H1 (cell line): ENCODE results near the gene PSMD6. TPM values are rescaled to one million over a fixed set of nuclear protein-coding genes. Genes with fewer than 3 reads are reported as not detected.

ENCODE experiments used
- CTCF ChIA-PET: fragments of 300-600 bp; sonication (Branson Sonifier 250); formaldehyde crosslinking; loops from one replicate; lab custom pipeline; 2021; ENCODE audit not compliant: partially characterized antibody; lab: Charles Lee
- POLR2A ChIA-PET: fragments of 300-600 bp; sonication (Branson Sonifier 250); formaldehyde crosslinking; loops from one replicate; lab custom pipeline; 2021; ENCODE audit warnings: inconsistent platforms; ENCODE audit not compliant: partially characterized antibody; lab: Charles Lee
- DNase-seq, 2 experiments: peaks; one replicate each; pipeline versions ENCODE4 v3.0.0 to v3.0.0-alpha.2; 2010 to 2022; ENCODE audit warnings: low spot score in 2 of 2, low read depth in 1 of 2, mixed read lengths in 1 of 2
- FAIRE-seq: peaks from 2 replicates; lab custom pipeline; 2011; peaks lifted over from hg19 to GRCh38; lab: Jason Lieb, UNC
- H2AFZ ChIP-seq: 2 replicates; pipeline ENCODE4 v1.8.1; 2012; ENCODE audit warnings: low read length, inconsistent platforms
- H2AK5ac ChIP-seq: 2 replicates; pipeline ENCODE4 v1.6.1; 2013; ENCODE audit warnings: low read depth, low read length
- H2BK120ac ChIP-seq: replicated peaks from 2 replicates; pipeline ENCODE3; 2013; ENCODE audit warnings: low read depth, low read length, inconsistent platforms
- H2BK12ac ChIP-seq: 2 replicates; pipeline ENCODE4 v1.6.1; 2013; ENCODE audit warnings: low read depth, low read length
- H2BK15ac ChIP-seq: 2 replicates; pipeline ENCODE4 v1.6.1; 2013; ENCODE audit warnings: low read length
- H2BK20ac ChIP-seq: 2 replicates; pipeline ENCODE4 v1.6.1; 2013; ENCODE audit warnings: low read length
- H2BK5ac ChIP-seq: 2 replicates; pipeline ENCODE4 v1.6.1; 2013; ENCODE audit warnings: low read depth, low read length
- H3K14ac ChIP-seq: 2 replicates; pipeline ENCODE4 v1.6.1; 2013; ENCODE audit warnings: inconsistent platforms; ENCODE audit not compliant: insufficient read length
- H3K18ac ChIP-seq: 2 replicates; pipeline ENCODE4 v1.6.1; 2013; ENCODE audit warnings: low read length; ENCODE audit errors: extremely low read depth
- H3K23ac ChIP-seq: 2 replicates; pipeline ENCODE4 v1.6.1; 2013; ENCODE audit warnings: inconsistent platforms; ENCODE audit not compliant: insufficient read length
- H3K23me2 ChIP-seq: 2 replicates; pipeline ENCODE4 v1.6.1; 2013; ENCODE audit warnings: low read depth, low read length
- H3K27ac ChIP-seq: 2 replicates; pipeline ENCODE4 v1.6.1; 2011; ENCODE audit warnings: low read depth, low read length, inconsistent platforms
- H3K27me3 ChIP-seq, 4 experiments: replicated peaks in 1 of 4; 1 replicate in 1 of 4; 2 replicates in 3 of 4; pipeline versions ENCODE4 v1.6.1 to v1.8.1; 2011 to 2013; ENCODE audit warnings: low read length in 3 of 4, mild to moderate bottlenecking in 3 of 4, inconsistent platforms in 2 of 4, mixed read lengths in 2 of 4, moderate library complexity in 1 of 4; ENCODE audit not compliant: control insufficient read depth in 3 of 4, insufficient read depth in 3 of 4; ENCODE audit errors: extremely low read depth in 1 of 4
- H3K36me3 ChIP-seq, 4 experiments: 2 replicates each; pipeline versions ENCODE4 v1.6.1 to v1.8.1; 2011 to 2013; ENCODE audit warnings: mild to moderate bottlenecking in 4 of 4, low read length in 3 of 4, moderate library complexity in 2 of 4, control low read depth in 1 of 4, inconsistent platforms in 1 of 4; ENCODE audit not compliant: insufficient read depth in 4 of 4, control insufficient read depth in 2 of 4
- H3K4ac ChIP-seq: replicated peaks from 2 replicates; pipeline ENCODE3; 2013; ENCODE audit warnings: low read length, low read depth, mixed read lengths, inconsistent platforms; ENCODE audit not compliant: insufficient read length
- H3K4me1 ChIP-seq, 4 experiments: replicated peaks in 1 of 4; 1 replicate in 1 of 4; 2 replicates in 3 of 4; pipeline versions ENCODE4 v1.6.1 to v1.8.1; 2011 to 2013; ENCODE audit warnings: low read length in 3 of 4, inconsistent platforms in 2 of 4, mixed read lengths in 1 of 4; ENCODE audit not compliant: insufficient read depth in 4 of 4, control insufficient read depth in 3 of 4
- H3K4me2 ChIP-seq, 2 experiments: 2 replicates each; pipeline versions ENCODE4 v1.6.1 to v1.8.1; 2011 to 2013; ENCODE audit warnings: low read depth in 2 of 2, low read length in 2 of 2, control low read depth in 1 of 2, inconsistent platforms in 1 of 2, mild to moderate bottlenecking in 1 of 2; ENCODE audit not compliant: insufficient read depth in 1 of 2
- H3K4me3 ChIP-seq, 4 experiments: fragments of 200-600, 300-600 bp in 1 of 4; sonication (generic), shearing (Covaris generic), sonication (Bioruptor Twin) in 1 of 4; 2 replicates each; pipeline versions ENCODE4 v1.5.1 to v1.8.1; 2011 to 2016; ENCODE audit warnings: low read length in 4 of 4, low read depth in 3 of 4, control low read depth in 2 of 4, inconsistent platforms in 2 of 4, mild to moderate bottlenecking in 2 of 4, mixed read lengths in 1 of 4, moderate library complexity in 1 of 4; ENCODE audit not compliant: insufficient read depth in 2 of 4; ENCODE audit errors: extremely low read depth in 1 of 4
- H3K56ac ChIP-seq: replicated peaks from 2 replicates; pipeline ENCODE3; 2013; ENCODE audit warnings: low read depth, mild to moderate bottlenecking, mixed read lengths, low read length, inconsistent platforms; ENCODE audit not compliant: insufficient read length
- H3K79me1 ChIP-seq: 2 replicates; pipeline ENCODE4 v1.6.1; 2013; ENCODE audit warnings: low read depth, low read length, control low read depth
- H3K79me2 ChIP-seq, 2 experiments: 2 replicates each; pipeline versions ENCODE4 v1.6.1 to v1.8.1; 2012 to 2013; ENCODE audit warnings: low read length in 2 of 2, mild to moderate bottlenecking in 2 of 2, inconsistent platforms in 1 of 2; ENCODE audit not compliant: insufficient read depth in 2 of 2, control insufficient read depth in 1 of 2
- H3K9ac ChIP-seq, 4 experiments: replicated peaks in 1 of 4; 1 replicate in 1 of 4; 2 replicates in 3 of 4; pipeline versions ENCODE4 v1.6.1 to v1.8.1; 2011 to 2013; ENCODE audit warnings: low read depth in 3 of 4, low read length in 3 of 4, control low read depth in 2 of 4, mild to moderate bottlenecking in 2 of 4, moderate library complexity in 2 of 4, inconsistent platforms in 1 of 4; ENCODE audit errors: extremely low read depth in 1 of 4
- H3K9me3 ChIP-seq, 2 experiments: 2 replicates each; pipeline versions ENCODE4 v1.6.1 to v1.8.1; 2012 to 2013; ENCODE audit warnings: mild to moderate bottlenecking in 2 of 2, moderate library complexity in 2 of 2, control low read depth in 1 of 2, inconsistent platforms in 1 of 2, low read depth in 1 of 2, low read length in 1 of 2, mixed read lengths in 1 of 2; ENCODE audit not compliant: insufficient read depth in 2 of 2
- H4K20me1 ChIP-seq, 2 experiments: replicated peaks in 1 of 2; 2 replicates each; pipeline versions ENCODE3 to v1.8.1; 2011 to 2013; ENCODE audit warnings: inconsistent platforms in 2 of 2, low read length in 2 of 2, mild to moderate bottlenecking in 1 of 2; ENCODE audit not compliant: insufficient read depth in 2 of 2, control insufficient read depth in 1 of 2
- H4K5ac ChIP-seq: 2 replicates; pipeline ENCODE4 v1.6.1; 2013; ENCODE audit warnings: low read length, low read depth, mixed read lengths, inconsistent platforms; ENCODE audit not compliant: insufficient read length
- H4K8ac ChIP-seq: 2 replicates; pipeline ENCODE4 v1.8.0; 2013; ENCODE audit warnings: mild to moderate bottlenecking, moderate library complexity, low read length, inconsistent platforms; ENCODE audit not compliant: insufficient read depth; ENCODE audit errors: extremely low read depth
- H4K91ac ChIP-seq: replicated peaks from 2 replicates; pipeline ENCODE3; 2013; ENCODE audit warnings: low read length, mixed read lengths, inconsistent platforms; ENCODE audit not compliant: insufficient read length
- BACH1 ChIP-seq: IDR thresholded peaks from 2 replicates; pipeline ENCODE4 v1.6.1; 2012; ENCODE audit warnings: low read length, improper control_type of control experiment
- CHD2 ChIP-seq: IDR thresholded peaks from 2 replicates; pipeline ENCODE4 v1.6.1; 2012; ENCODE audit warnings: low read length, improper control_type of control experiment
- E2F6 ChIP-seq: IDR thresholded peaks from 2 replicates; pipeline ENCODE4 v1.6.1; 2012; ENCODE audit warnings: inconsistent platforms
- FOSL1 ChIP-seq: IDR thresholded peaks from 2 replicates; pipeline ENCODE4 v1.6.1; 2011; ENCODE audit warnings: mild to moderate bottlenecking, low read depth, low read length, moderate library complexity; ENCODE audit not compliant: insufficient read depth
- HDAC6 ChIP-seq: IDR thresholded peaks from one replicate; pipeline ENCODE4 v1.7.1; 2012; ENCODE audit warnings: low read depth, mild to moderate bottlenecking, inconsistent platforms, low read length, moderate library complexity
- RFX5 ChIP-seq: IDR thresholded peaks from 2 replicates; pipeline ENCODE4 v1.6.1; 2011; ENCODE audit warnings: low read depth, low read length, improper control_type of control experiment, borderline replicate concordance
- RXRA ChIP-seq: IDR thresholded peaks from 2 replicates; pipeline ENCODE4 v1.6.1; 2011; ENCODE audit warnings: low read depth, mild to moderate bottlenecking, low read length, moderate library complexity; ENCODE audit not compliant: insufficient read depth
- SIRT6 ChIP-seq: IDR thresholded peaks from one replicate; pipeline ENCODE4 v1.7.1; 2012; ENCODE audit warnings: low read length, inconsistent platforms
- SP4 ChIP-seq: IDR thresholded peaks from 2 replicates; pipeline ENCODE4 v1.6.1; 2012; ENCODE audit warnings: low read length, inconsistent platforms
- TAF7 ChIP-seq: optimal IDR thresholded peaks from 2 replicates; pipeline ENCODE3; 2011; ENCODE audit warnings: low read depth, mild to moderate bottlenecking, inconsistent platforms, low read length, moderate library complexity, borderline replicate concordance
- TEAD4 ChIP-seq: IDR thresholded peaks from 2 replicates; pipeline ENCODE4 v1.6.1; 2012; ENCODE audit warnings: low read depth, low read length, inconsistent platforms, mixed read lengths
- USF2 ChIP-seq: IDR thresholded peaks from 2 replicates; pipeline ENCODE4 v1.6.1; 2011; ENCODE audit warnings: low read length, improper control_type of control experiment
- WGBS, 2 experiments: shearing (Covaris generic) in 1 of 2; methylation state at CpG; one replicate each; pipeline versions ENCODE4 v1.1.6 to v1.1.7; 2013 to 2015; ENCODE audit warnings: low lambda C conversion rate in 2 of 2, mixed read lengths in 2 of 2, inconsistent platforms in 1 of 2, low coverage in 1 of 2, missing lambda C conversion rate in 1 of 2; ENCODE audit not compliant: insufficient replicate concordance in 2 of 2, insufficient coverage in 1 of 2, insufficient read length in 1 of 2; ENCODE audit errors: extremely low coverage in 1 of 2, missing lambda C conversion rate in 1 of 2; 5-methylcytosine and 5-hydroxymethylcytosine counted together
- polyA plus RNA-seq, 7 experiments: library from polyadenylated mRNA; depleted of rRNA in 3 of 7; stranded (reverse) in 5 of 7; unstranded in 2 of 7; fragments of >200 nt in 5 of 7; fragments of 200-250 nt in 2 of 7; gene quantifications; 1 replicate in 5 of 7; 2 replicates in 1 of 7; 4 replicates in 1 of 7; pipeline versions ENCODE4 v1.2.1 to v1.2.3, GENCODE V29; 2011 to 2013; ENCODE audit warnings: missing spikeins in 2 of 7, mixed read lengths in 2 of 7
- total RNA-seq: library from RNA; stranded (reverse); fragmentation: NEBNext Ultra II Directional; extraction: Animal tissue kit (Norgen Biotek cat#: 25700); gene quantifications from 2 replicates; pipeline ENCODE4 v1.2.1, GENCODE V29; 2021

The PSMD6 gene
- total and polyA plus RNA-seq, 2 of the 8 experiments (the other 6 are each of a cell fraction or from before 2014, with no cell fraction given): 43.7 to 104 TPM

- no peak overlapping the region for H3K27ac ChIP-seq
- H2BK15ac ChIP-seq: no peak overlapping the region
- no peak overlapping the region for H2AK5ac ChIP-seq
- H3K23me2 ChIP-seq: no peaks in the 10 kb centered on the region
- H3K9ac ChIP-seq: no peak overlapping the region
- H3K14ac ChIP-seq: no peak overlapping the region
- no peak overlapping the region for H4K8ac ChIP-seq
- no peaks in the 10 kb centered on the region for H3K36me3 ChIP-seq
- H2BK12ac ChIP-seq: no peak overlapping the region
- ChIA-PET CTCF (interaction anchor here (1.0 kb wide), 2 partner anchors 13 to 15 kb away, joined by 3 read pairs; no protein-coding TSS in a partner anchor), POLR2A (no interaction called here)
- H4K5ac ChIP-seq: no peak overlapping the region
- 84% methylated on average over 5 of the region's 5 CpGs; no CpG with 5 or more reads in 1 of the 2 experiments for WGBS, 2 experiments
- H3K4me3 ChIP-seq: no peak overlapping the region
- H3K4me1 ChIP-seq: peaks cover 0 to 7% (median 6%) of the 10 kb centered on the region in 4 experiments; a peak in 6 of 7 replicates
- no peak overlapping the region for H3K56ac ChIP-seq
- H3K79me2 ChIP-seq: no peaks in the 10 kb centered on the region
- H3K9me3 ChIP-seq: no peaks in the 10 kb centered on the region
- no peak overlapping the region for H2BK120ac ChIP-seq
- no peak overlapping the region for H3K4ac ChIP-seq
- no peak overlapping the region for H4K91ac ChIP-seq
- no peak overlapping the region for H2BK20ac ChIP-seq
- H3K79me1 ChIP-seq: no peaks in the 10 kb centered on the region
- no peaks in the 10 kb centered on the region; a peak in 4 of 7 replicates for H3K27me3 ChIP-seq
- no peak overlapping the region for H3K4me2 ChIP-seq
- H4K20me1 ChIP-seq: no peaks in the 10 kb centered on the region
- DNase-seq (no peak), FAIRE-seq (no peak)
- H2AFZ ChIP-seq: no peak overlapping the region
- H3K18ac ChIP-seq: no peak overlapping the region
- H3K23ac ChIP-seq: no peak overlapping the region
- H2BK5ac ChIP-seq: no peak overlapping the region
- no peak for TF ChIP-seq SIRT6
- no peak for TF ChIP-seq SP4
- TF ChIP-seq RFX5: no peak
- TF ChIP-seq USF2: no peak
- no peak for TF ChIP-seq E2F6
- TF ChIP-seq CHD2: no peak
- TF ChIP-seq FOSL1: no peak
- TF ChIP-seq TEAD4: no peak
- TF ChIP-seq RXRA: no peak
- no peak for TF ChIP-seq BACH1
- no peak for TF ChIP-seq HDAC6
- TF ChIP-seq TAF7: no peak
Observed at GRCh38 chr3:64061628-64062027, 38.3 kb upstream of the PSMD6 start.
